GM23248 (cell line): Measurements from ENCODE around the gene WLS. TPM values are rescaled to one million over a fixed set of nuclear protein-coding genes. Genes with fewer than 3 reads are reported as not detected.

ENCODE experiments used
- DNase-seq: peaks from one replicate; pipeline ENCODE4 v3.0.0-alpha.2; 2015
- H2AFZ ChIP-seq: fragments of 200-600 bp; sonication (generic); 2 replicates; pipeline ENCODE4 v1.6.1; 2016; ENCODE audit warnings: antibody characterized with exemption
- H3F3A ChIP-seq: fragments of 200-600 bp; sonication (generic); 2 replicates; pipeline ENCODE4 v1.6.1; 2016; ENCODE audit warnings: mild to moderate bottlenecking, antibody characterized with exemption, mixed run types; ENCODE audit not compliant: insufficient read depth
- H3K27ac ChIP-seq: fragments of 200-600 bp; sonication (generic); 2 replicates; pipeline ENCODE4 v1.5.1; 2016; ENCODE audit warnings: mild to moderate bottlenecking
- H3K27me3 ChIP-seq: fragments of 200-600 bp; sonication (generic); replicated peaks from 2 replicates; pipeline ENCODE4 v1.6.1; 2016; ENCODE audit warnings: mild to moderate bottlenecking; ENCODE audit not compliant: insufficient read depth
- H3K36me3 ChIP-seq: fragments of 200-600 bp; sonication (generic); 2 replicates; pipeline ENCODE4 v1.6.1; 2016; ENCODE audit warnings: low read depth, mild to moderate bottlenecking
- H3K4me1 ChIP-seq: fragments of 200-600 bp; sonication (generic); 2 replicates; pipeline ENCODE4 v1.6.1; 2016; ENCODE audit warnings: mild to moderate bottlenecking; ENCODE audit not compliant: insufficient read depth
- H3K4me2 ChIP-seq: fragments of 200-600 bp; sonication (generic); one replicate; pipeline ENCODE4 v1.6.1; 2016; ENCODE audit warnings: mild to moderate bottlenecking; ENCODE audit not compliant: unreplicated experiment
- H3K4me3 ChIP-seq: fragments of 200-600 bp; sonication (generic); 2 replicates; pipeline ENCODE4 v1.5.1; 2016; ENCODE audit warnings: mild to moderate bottlenecking
- H3K79me2 ChIP-seq: fragments of 200-600 bp; sonication (generic); 2 replicates; pipeline ENCODE4 v1.6.1; 2016; ENCODE audit warnings: mild to moderate bottlenecking; ENCODE audit not compliant: insufficient read depth
- H3K9ac ChIP-seq: fragments of 200-600 bp; sonication (generic); 2 replicates; pipeline ENCODE4 v1.6.1; 2016; ENCODE audit warnings: mild to moderate bottlenecking
- H3K9me2 ChIP-seq: fragments of 200-600 bp; sonication (generic); 2 replicates; pipeline ENCODE4 v1.6.1; 2016; ENCODE audit warnings: mixed run types, mild to moderate bottlenecking, moderate library complexity; ENCODE audit not compliant: insufficient read depth
- H3K9me3 ChIP-seq: fragments of 200-600 bp; sonication (generic); one replicate; pipeline ENCODE4 v1.6.1; 2017; ENCODE audit warnings: low read depth
- H4K20me1 ChIP-seq: fragments of 200-600 bp; sonication (generic); 2 replicates; pipeline ENCODE4 v1.6.0; 2016; ENCODE audit not compliant: insufficient read depth
- EZH2 ChIP-seq: fragments of 200-600 bp; sonication (generic); IDR thresholded peaks from 2 replicates; pipeline ENCODE4 v1.6.1; 2018; ENCODE audit warnings: antibody characterized with exemption, mild to moderate bottlenecking; ENCODE audit not compliant: insufficient read depth, poor library complexity, severe bottlenecking
- EZH2phosphoT487 ChIP-seq: fragments of 200-600 bp; sonication (generic); IDR thresholded peaks from 2 replicates; pipeline ENCODE4 v1.6.1; 2018; ENCODE audit warnings: antibody characterized with exemption, moderate library complexity, mild to moderate bottlenecking, low read depth; ENCODE audit not compliant: insufficient read depth
- WGBS, 2 experiments: methylation state at CpG; one replicate each; pipeline ENCODE4 v1.1.6; 2015 to 2017; ENCODE audit warnings: low lambda C conversion rate in 2 of 2, low coverage in 1 of 2; ENCODE audit errors: missing lambda C conversion rate in 2 of 2; 5-methylcytosine and 5-hydroxymethylcytosine counted together
- in situ Hi-C: fragments of 300-500 bp; cut with MboI; formaldehyde crosslinking; loops from 2 replicates; pipeline ENCODE4 v1.15.0; 2020
- polyA plus RNA-seq: library from polyadenylated mRNA; unstranded; fragments of >200 nt; fragmentation: Nextera tagmentation; extraction: Ambion mirVana; gene quantifications from 2 replicates; pipeline ENCODE4 v1.2.1, GENCODE V29; 2016
- total RNA-seq: library from RNA; depleted of rRNA; stranded (reverse); fragments of >200 nt; shearing (Covaris generic); gene quantifications from 2 replicates; pipeline ENCODE4 v1.2.3, GENCODE V29; 2014

WLS gene
- total and polyA plus RNA-seq, 2 experiments from 2014 or later = 26.7 to 36.4 TPM

DNA sequence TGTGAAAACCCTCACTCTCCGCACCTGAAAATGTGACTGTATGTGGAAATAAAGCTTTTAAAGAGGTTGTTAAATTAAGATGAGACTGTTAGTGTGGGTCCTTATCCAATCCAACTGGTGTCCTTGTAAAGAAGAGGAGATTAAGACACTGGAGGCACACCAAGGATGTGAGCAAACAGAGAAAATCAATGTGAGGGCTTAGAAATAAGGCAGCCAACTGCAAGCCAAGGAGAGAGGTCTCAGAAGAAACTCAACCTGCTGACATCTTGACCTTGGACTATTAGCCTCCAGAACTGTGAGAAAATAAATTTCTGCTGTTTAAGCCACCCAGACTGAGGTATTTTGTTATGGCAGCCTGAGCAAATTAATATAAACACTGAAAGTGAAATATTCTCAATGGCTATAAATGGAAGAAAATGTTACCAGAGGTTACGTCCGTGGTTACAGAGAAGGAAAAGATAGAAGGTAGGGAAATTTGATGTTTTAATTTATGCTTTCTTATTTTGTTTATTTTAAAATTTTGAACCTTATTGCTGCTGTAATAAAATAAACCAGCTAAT lies 22.4 kb upstream of the WLS start:
- no peak overlapping the region for H3K4me2 ChIP-seq
- in situ Hi-C loops = no loop called here

DNA sequence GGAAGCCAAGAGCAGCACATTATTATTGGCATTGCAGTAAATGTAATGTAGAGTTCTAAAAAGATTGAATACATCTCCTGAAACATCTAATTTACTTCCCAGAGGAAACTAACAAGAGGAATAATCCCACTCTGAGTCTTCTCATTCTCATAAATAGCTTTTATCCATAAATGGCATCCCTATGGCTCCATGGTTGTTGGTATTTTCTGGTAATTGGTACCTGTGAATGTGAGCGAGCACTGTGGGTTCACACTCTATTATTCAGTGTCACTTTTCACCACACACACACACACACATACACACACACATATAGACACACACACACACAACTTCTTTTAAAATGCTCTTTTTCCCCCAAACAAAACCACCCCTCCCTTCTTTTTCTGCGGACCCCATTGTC lies 4.7 kb upstream of the WLS start:
- no peak for DNase-seq
- no peaks in the 10 kb centered on the region for H3K27me3 ChIP-seq
- no peaks in the 10 kb centered on the region for H3K36me3 ChIP-seq
- no peak overlapping the region for H2AFZ ChIP-seq
- H3F3A ChIP-seq = no peaks in the 10 kb centered on the region
- H3K4me3 ChIP-seq = no peak overlapping the region
- H3K9me2 ChIP-seq = no peaks in the 10 kb centered on the region
- H3K4me1 ChIP-seq = no peaks in the 10 kb centered on the region
- H3K4me2 ChIP-seq = no peak overlapping the region
- TF ChIP-seq EZH2phosphoT487 (no peak), EZH2 (no peak)
- in situ Hi-C loops = no loop called here
- no peaks in the 10 kb centered on the region for H3K9me3 ChIP-seq
- H4K20me1 ChIP-seq = no peaks in the 10 kb centered on the region
- 0 out of 2 replicates have a peak, but pooled peaks cover under 1% of the 10 kb centered on the region for H3K79me2 ChIP-seq
- WGBS, 2 experiments = 89% methylated on average over 2 of the region's 2 CpGs
- no peak overlapping the region for H3K27ac ChIP-seq
- H3K9ac ChIP-seq = no peak overlapping the region

More for the DNA sequence above, 22.4 kb upstream of the WLS start:
- Histone ChIP-seq H3K27ac (no peak overlapping the region), H3K79me2 (no peaks in the 10 kb centered on the region), H3K9me3 (no peaks in the 10 kb centered on the region), H3F3A (no peaks in the 10 kb centered on the region), H2AFZ (no peak overlapping the region), H3K9me2 (no peaks in the 10 kb centered on the region), H4K20me1 (no peaks in the 10 kb centered on the region), H3K9ac (no peak overlapping the region), H3K36me3 (no peaks in the 10 kb centered on the region), H3K4me3 (no peak overlapping the region), H3K27me3 (no peaks in the 10 kb centered on the region), H3K4me1 (no peaks in the 10 kb centered on the region)
- WGBS, 2 experiments = 82 to 86% methylated on average over 3 of the region's 3 CpGs
- TF ChIP-seq EZH2 (no peak), EZH2phosphoT487 (no peak)
- no peak for DNase-seq

DNA sequence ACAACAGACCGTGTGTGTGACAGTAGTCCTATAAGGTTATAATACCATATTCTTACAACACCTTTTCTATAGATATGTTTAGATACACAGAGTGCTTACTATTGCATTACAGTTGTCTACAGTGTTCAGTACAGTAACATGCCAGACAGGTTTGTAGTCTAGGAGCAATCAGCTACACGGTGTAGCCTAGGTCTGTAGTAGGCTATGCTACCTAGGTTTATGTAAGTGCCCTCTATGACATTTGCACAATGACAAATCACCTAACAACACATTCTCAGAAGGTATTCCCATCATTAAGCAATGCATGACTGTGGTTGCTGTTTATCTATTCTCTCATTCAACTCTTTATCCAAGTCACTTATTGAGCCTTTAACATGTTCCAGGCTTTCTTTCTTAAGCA lies 1.8 kb upstream of the WLS start:
- Histone ChIP-seq H3K4me3 (no peak overlapping the region), H3K4me1 (peaks cover 8% of the 10 kb centered on the region), H3K9ac (no peak overlapping the region), H3K79me2 (peaks cover 21% of the 10 kb centered on the region; the same call in 1 of the 2 replicates), H3K36me3 (no peaks in the 10 kb centered on the region), H3K27me3 (no peaks in the 10 kb centered on the region), H3K9me2 (no peaks in the 10 kb centered on the region), H3K9me3 (no peaks in the 10 kb centered on the region), H2AFZ (no peak overlapping the region), H3K27ac (no peak overlapping the region), H4K20me1 (no peaks in the 10 kb centered on the region), H3F3A (peaks cover 14% of the 10 kb centered on the region; the same call in 1 of the 2 replicates), H3K4me2 (no peak overlapping the region)
- in situ Hi-C loops = no loop called here
- no peak for DNase-seq
- 80 to 82% methylated on average over 2 of the region's 2 CpGs for whole genome bisulfite sequencing, 2 experiments
- TF ChIP-seq EZH2 (no peak), EZH2phosphoT487 (no peak)

DNA sequence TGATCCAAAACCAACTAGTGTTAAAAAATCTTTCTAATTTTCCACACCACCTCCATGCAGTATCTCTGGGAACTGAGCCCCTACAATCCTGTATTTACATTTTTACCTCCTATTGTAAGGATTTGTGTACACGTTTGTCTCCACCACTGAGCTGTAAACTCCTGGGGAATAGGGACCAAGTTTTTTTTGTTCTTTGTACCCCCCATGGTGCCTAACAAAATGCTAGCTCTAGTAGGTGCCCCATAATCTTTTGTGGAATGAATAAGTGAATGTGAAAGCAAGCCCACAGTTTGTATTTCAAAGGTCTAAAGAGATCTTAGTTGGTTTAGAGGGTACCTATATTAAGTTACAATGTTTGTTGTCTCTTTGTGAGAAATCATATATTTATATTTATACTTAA lies 879 bp upstream of the WLS start:
- TF ChIP-seq EZH2 (no peak), EZH2phosphoT487 (no peak)
- Histone ChIP-seq H3K4me2 (peak overlapping the region; percentile 97), H3K27ac (no peak overlapping the region), H3K27me3 (no peaks in the 10 kb centered on the region), H3K9ac (peak overlapping the region; percentile 79; the same call in 1 of the 2 replicates), H4K20me1 (no peaks in the 10 kb centered on the region), H3K36me3 (no peaks in the 10 kb centered on the region), H3F3A (peaks cover 14% of the 10 kb centered on the region; the same call in 1 of the 2 replicates), H3K4me1 (peaks cover 11% of the 10 kb centered on the region), H3K79me2 (peaks cover 30% of the 10 kb centered on the region), H2AFZ (peak overlapping the region; percentile 88; the same call in 1 of the 2 replicates), H3K4me3 (peak overlapping the region; percentile 80), H3K9me2 (no peaks in the 10 kb centered on the region), H3K9me3 (no peaks in the 10 kb centered on the region)
- 19 to 24% methylated on average over 1 of the region's 1 CpG for WGBS, 2 experiments
- no peak for DNase-seq
- in situ Hi-C loops = no loop called here
